ENCODE measurements around the gene MBNL2. TPM values are rescaled to one million over a fixed set of nuclear protein-coding genes. Genes with fewer than 3 reads are reported as not detected.

MBNL2 gene
- total and polyA plus RNA-seq, 2 donors from 2014 or later = 18.8 to 70.5 TPM

DNA sequence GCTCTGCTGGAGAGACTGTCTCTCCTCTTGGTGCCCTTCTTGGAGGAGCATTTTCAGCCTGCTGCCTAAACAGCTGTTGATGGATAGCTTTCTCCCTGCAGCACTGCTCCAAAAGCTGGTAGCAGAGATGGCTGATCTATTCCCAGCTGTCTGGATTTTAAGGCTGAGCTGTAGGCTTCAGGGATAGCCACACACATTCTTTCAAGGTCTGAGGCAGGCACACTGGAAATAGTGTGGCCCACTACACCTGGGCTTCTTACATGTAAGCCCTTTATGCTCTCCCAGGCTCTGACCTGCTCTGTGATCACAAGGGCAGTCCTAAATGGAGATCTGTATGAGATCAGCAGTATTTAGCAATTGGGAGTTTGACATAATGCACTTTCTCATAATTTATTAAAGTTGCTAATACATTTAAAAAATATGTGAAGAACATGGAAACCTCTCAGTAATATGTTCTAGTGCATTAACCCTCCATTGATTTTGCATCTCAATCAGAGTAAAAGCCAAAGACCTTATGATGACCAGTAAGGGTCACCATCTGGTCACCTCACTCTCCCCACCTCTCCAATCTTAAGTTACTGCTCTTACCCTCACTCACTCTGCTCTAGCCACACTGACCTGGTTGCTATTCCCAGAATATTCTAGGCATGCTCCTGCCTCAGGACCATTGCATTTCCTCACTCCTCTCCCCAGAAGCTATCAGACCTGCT, 91.6 kb downstream of the MBNL2 start:
- peaks cover 0 to 8% (median 2%) of the 10 kb centered on the region in 3 donors for H3K4me1 ChIP-seq (ENCODE audit: control insufficient read depth in 2 of 3, insufficient read depth in 2 of 3, low read depth in 1 of 3, low read length in 3 of 3)
- no peak for TF ChIP-seq CTCF (IDR thresholded peaks at IDR 0.05; ENCODE audit: borderline replicate concordance, extremely low read depth, insufficient read depth)
- no peak overlapping the region for H3K9ac ChIP-seq (ENCODE audit: low read length in 3 of 3)
- FAIRE-seq (no peak), DNase-seq (no peak)
- no peak overlapping the region for H3K4me3 ChIP-seq (ENCODE audit: low read length in 3 of 3)
- no peaks in the 10 kb centered on the region for H3K36me3 ChIP-seq (ENCODE audit: control insufficient read depth in 2 of 3, insufficient read depth in 3 of 3, low read length in 3 of 3)
- no peaks in the 10 kb centered on the region for H3K27me3 ChIP-seq (ENCODE audit: control insufficient read depth, insufficient read depth, low read length)
- intact Hi-C loops (cut with DNase I) = no loop called here
- no peaks in the 10 kb centered on the region for H3K9me3 ChIP-seq (ENCODE audit: control insufficient read depth in 2 of 3, insufficient read depth in 1 of 3, low read length in 3 of 3)
- no peak overlapping the region for H3K27ac ChIP-seq (ENCODE audit: low read depth in 2 of 2, low read length in 2 of 2)

DNA sequence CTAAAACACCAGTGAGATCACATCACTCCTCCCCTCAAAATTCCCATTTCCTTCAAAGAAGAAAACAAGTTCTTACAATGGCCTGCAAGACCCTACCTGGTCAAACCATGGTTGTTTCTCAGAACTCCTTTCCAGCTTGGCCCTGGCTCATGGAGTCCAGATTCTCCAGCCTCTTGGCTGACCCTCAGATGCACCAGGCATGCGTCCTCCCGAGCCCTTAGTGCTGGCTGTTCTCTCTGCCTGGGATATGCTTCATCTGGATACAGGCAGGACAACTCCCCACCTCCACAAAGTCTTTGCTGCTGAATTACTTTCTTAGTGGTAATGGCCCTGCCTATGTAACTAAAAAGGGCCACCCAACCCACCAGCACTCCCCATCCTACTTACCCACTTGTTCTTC, 94.3 kb downstream of the MBNL2 start:
- TF ChIP-seq CTCF (IDR thresholded peaks at IDR 0.05; ENCODE audit: borderline replicate concordance, extremely low read depth, insufficient read depth) = no peak

GRCh38 chr13:97317933-97318332, 95.8 kb downstream of the MBNL2 start:
- H3K27ac ChIP-seq (ENCODE audit: low read depth in 2 of 2, low read length in 2 of 2) = no peak overlapping the region
- H3K27me3 ChIP-seq (ENCODE audit: control insufficient read depth, insufficient read depth, low read length) = no peaks in the 10 kb centered on the region
- no peaks in the 10 kb centered on the region for H3K36me3 ChIP-seq (ENCODE audit: control insufficient read depth in 2 of 3, insufficient read depth in 3 of 3, low read length in 3 of 3)
- FAIRE-seq (no peak), DNase-seq (no peak)
- H3K4me3 ChIP-seq (ENCODE audit: low read length in 3 of 3) = no peak overlapping the region
- peaks cover 0 to 8% (median 0%) of the 10 kb centered on the region in 3 donors for H3K4me1 ChIP-seq (ENCODE audit: control insufficient read depth in 2 of 3, insufficient read depth in 2 of 3, low read depth in 1 of 3, low read length in 3 of 3)
- no peak overlapping the region for H3K9ac ChIP-seq (ENCODE audit: low read length in 3 of 3)
- no peak for TF ChIP-seq CTCF (IDR thresholded peaks at IDR 0.05; ENCODE audit: borderline replicate concordance, extremely low read depth, insufficient read depth)
- H3K9me3 ChIP-seq (ENCODE audit: control insufficient read depth in 2 of 3, insufficient read depth in 1 of 3, low read length in 3 of 3) = no peaks in the 10 kb centered on the region
- intact Hi-C loops (cut with DNase I) = no loop called here

More for the DNA sequence above, 94.3 kb downstream of the MBNL2 start:
- Histone ChIP-seq H3K4me1 (ENCODE audit: control insufficient read depth in 2 of 3, insufficient read depth in 2 of 3, low read depth in 1 of 3, low read length in 3 of 3) (peaks cover 0 to 4% (median 0%) of the 10 kb centered on the region in 3 donors), H3K9ac (ENCODE audit: low read length in 3 of 3) (no peak overlapping the region), H3K4me3 (ENCODE audit: low read length in 3 of 3) (no peak overlapping the region), H3K36me3 (ENCODE audit: control insufficient read depth in 2 of 3, insufficient read depth in 3 of 3, low read length in 3 of 3) (no peaks in the 10 kb centered on the region), H3K9me3 (ENCODE audit: control insufficient read depth in 2 of 3, insufficient read depth in 1 of 3, low read length in 3 of 3) (no peaks in the 10 kb centered on the region), H3K27ac (ENCODE audit: low read depth in 2 of 2, low read length in 2 of 2) (no peak overlapping the region), H3K27me3 (ENCODE audit: control insufficient read depth, insufficient read depth, low read length) (no peaks in the 10 kb centered on the region)
- intact Hi-C loops (cut with DNase I) = no loop called here
- FAIRE-seq = no peak
- DNase-seq = peak in 1 of 5 donors; percentile 47

All from kidney (tissue), 14 donors.